NCI-H1436 (cell line): ENCODE measurements around the gene ZNF213.
A peak's percentile ranks its signal among the peaks of the same experiment; 100 is the strongest.
"Not testable (repeated sequence)": the region's sequence is repeated elsewhere in the genome, so short reads cannot be mapped to it uniquely, and the experiment has no call there.

Experiments
- DNase-seq: peaks from one replicate; lab custom pipeline; 2025; lab: John Stamatoyannopoulos, UW

ZNF213 gene

DNA sequence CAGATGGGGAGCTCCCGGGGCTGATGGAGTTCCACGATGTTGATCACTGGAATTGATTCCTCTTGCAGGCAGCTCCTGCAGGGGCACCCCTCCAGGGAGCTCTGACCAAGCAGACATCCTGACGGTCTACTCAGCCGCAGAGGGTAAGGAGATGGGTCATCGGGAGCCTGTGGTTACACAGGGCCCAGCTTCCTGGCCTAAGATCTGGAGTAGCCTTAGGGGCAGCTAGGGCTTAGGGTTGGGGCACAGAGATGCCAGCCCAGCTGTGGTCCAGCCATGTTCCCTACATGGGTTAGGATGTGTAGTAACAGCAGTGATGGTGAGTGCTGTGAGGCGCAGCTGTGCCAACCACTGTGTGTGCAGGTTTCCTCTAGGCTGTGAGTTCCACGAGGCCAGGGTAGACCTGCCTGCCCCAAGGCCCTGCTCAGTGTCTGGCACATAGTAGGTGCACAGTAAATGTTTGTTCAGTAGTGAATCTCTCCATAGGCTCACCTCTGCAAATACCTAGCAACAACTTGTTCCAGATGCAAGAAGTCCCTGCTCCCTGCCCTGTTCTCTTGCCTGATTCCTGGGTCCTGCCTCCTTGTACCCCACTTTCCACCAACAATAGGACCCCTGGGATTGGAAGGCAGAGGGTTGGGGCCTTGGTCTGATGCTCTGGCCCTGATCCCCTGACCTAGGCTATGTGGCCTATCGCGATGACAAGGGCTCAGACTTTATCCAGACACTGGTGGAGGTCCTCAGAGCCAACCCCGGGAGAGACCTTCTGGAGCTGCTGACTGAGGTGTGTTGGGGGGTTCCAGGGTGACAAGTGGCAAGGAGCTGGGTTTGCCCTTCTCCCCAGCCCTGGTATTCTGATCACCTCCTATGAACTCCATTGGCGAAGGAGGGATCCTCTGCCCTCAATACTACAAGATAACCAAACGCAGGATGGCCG is 13.7 kb downstream of the ZNF213 start:
- no peak for DNase-seq

DNA sequence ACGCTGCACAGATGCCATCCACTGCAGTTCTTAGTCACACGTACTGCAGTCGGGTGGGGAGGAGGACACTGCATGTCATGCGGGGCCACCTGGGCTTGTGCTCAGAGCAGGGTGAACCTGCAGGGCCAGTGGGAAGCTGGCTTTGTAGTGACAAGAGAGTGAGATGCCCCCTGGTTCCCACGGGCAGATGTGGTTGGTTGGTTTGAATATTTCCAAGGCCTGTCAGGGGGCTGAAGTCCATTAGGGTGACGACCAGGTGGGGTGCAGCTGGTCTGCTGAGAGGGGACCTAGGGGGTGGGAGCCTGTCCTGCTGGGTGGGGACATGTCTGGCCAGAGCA is 14.3 kb downstream of the ZNF213 start:
- DNase-seq, result no peak

DNA sequence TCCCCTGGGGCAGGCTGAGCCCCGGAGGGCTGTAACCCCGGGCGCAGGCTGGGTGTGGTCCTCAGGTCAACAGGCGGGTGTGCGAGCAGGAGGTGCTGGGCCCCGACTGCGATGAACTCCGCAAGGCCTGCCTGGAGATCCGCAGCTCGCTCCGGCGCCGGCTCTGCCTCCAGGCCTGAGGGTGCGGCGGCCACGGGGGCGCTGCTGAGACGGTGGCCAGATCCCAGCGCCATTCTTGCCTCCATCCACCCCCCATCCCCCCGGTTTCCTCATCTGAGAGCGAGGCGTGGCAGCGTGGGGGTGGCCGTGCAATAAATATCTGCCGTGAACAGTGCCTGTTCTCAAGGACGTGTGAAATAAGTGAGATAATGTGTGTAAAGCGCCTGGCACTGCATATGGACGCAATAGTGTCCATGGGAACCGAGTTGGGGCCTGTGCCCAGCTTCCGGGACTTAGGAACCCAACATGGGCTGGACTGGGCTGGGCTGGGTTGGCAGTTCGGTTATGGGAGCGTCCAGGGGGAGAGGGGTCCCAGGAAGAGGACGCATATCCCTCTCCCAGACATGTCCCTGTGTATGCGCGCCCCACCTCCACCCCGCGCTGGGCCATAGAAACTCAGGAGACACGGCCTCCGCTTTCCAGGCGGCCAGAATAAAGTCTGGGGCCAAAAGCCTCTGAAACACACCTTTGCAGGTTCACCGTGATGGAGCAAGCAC is 15.0 kb downstream of the ZNF213 start:
- DNase-seq, result peak; percentile 47

DNA sequence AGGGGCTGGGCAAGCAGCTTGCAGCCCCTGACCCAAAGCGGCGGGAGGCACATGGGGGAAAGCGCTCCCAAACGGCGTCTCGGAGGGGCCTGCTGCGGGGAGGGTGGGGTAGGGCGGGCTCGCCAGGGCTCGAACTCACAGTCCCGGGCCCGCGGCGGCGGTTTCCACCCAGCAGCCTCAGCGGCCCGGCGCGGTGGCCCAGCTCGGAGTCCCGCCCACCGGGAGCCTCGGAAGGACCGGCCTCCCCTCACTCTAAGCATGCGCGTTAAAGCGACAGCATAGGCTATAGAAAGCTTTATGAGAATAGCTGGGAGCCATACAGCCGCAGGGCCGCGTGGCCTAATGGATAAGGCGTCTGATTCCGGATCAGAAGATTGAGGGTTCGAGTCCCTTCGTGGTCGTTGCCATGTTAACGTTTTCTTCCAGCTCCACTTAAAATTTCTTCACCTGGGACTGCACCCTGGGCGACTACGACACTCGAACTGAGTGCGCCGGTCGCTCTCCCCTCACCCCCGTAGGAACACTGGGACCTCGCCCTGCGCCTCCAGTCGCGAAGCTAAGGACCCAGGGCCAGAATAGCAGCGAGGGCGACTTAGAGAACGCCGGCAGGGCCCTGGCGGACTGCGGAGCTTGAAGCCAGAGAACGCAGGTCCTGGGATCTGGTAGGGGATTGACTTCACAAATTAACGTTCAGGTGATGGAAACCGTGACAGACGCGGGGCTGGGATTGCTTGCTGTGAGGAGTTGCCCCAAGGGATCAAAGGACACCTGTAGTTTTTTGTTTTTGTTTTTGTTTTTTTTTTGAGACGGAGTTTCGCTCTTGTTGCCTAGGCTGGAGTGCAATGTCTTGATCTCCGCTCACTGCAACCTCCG is 15.8 kb downstream of the ZNF213 start:
- DNase-seq, result peak; percentile 95

DNA sequence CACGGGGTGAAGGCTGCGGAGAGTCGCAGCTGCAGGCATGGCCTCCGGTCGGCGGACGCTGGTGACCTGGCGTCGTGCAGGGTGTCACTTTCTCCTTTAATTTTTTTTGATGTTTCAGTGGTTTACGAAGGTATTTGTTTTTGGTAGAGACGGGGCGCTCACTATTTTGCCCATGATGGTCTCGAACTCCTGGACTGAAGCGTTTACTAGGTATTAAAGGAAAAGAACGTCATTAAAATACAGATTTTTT is 17.1 kb downstream of the ZNF213 start:
- no peak for DNase-seq

DNA sequence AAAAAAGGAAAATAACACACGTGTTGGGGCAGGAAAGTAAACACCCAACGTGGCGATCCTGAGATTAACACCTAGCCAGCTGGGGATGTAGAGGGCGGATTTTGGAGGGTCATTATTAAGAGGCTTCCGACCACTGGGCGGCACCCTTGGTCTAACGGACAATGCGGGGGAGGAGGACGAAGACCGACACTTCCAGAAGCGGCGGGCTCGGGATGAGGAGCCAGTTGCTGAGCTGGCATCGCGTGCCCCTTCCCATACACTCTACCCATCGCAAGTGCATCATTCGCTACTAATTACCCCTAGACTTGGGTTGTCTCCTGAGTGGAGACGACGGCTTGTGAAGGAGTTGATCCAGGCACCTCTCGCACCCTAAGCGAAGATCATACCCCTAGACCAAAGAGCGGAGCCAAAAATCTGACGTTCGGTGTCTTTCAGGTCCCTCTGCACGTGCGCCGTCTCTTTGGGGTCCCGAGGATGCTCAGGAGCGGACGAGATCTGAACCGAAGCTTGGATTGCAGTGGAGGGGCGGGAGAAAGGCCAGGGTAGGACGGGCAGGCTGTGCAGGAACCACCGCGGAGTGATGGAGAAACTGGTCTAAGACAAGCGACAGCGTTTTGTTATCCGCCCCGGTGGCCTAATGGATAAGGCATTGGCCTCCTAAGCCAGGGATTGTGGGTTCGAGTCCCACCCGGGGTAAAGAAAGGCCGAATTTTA is 17.6 kb downstream of the ZNF213 start:
- peak; percentile 82 for DNase-seq

DNA sequence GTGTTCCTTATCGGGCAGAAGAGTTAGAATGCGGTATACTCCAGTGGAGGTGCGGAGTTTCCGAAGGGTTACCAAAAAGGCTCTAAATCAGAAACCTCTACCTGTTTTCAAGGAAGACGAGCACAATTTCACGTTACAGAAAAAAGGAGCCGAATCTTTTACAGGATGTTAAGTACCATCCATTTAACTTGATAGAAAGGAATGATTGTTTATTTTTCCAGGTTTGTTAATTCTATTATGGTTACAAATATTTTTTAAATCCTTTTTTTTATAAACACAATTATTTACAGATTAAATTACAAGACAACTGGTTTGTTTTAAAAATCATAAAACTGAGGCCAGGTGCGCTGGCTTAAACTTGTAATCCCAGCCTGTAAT is 18.2 kb downstream of the ZNF213 start:
- no peak for DNase-seq

DNA sequence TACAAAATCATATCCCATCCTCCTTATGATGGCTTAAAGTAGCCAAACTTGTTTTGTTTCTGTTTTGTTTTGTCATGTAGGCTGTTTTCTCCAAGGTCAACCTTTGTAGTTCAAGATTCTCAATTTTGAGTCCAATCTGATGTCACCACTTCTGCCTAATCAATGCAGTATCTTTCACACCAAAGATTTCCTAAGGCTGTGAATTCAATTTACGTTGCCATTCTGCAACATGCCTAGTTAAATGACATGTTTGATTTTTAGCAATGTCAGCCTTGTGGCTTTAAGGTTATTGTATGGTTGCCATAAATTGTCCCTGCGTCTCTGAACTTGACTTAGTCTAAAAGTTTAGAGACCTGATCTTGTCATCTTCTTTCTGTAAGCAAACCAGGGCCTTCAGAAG is 20.4 kb downstream of the ZNF213 start:
- no peak for DNase-seq

DNA sequence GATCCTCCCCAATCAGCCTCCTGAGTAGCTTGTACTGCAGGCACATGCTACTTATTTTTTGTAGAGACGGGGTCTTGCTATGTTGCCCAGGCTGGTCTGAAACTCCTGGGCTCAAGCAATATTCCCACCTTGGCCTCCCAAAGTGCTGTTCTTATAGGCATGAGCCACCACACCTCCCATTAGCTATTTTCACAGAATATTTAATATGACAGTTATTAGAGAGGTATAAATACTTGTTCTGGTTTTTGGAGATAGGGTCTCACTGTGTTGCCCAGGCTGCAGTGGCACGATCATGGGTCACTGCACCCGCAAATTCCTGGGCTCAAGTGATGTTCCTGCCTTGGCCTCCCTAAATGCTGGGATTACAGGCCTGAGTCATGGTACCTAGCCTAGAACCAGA is 21.1 kb downstream of the ZNF213 start:
- no peak for DNase-seq

DNA sequence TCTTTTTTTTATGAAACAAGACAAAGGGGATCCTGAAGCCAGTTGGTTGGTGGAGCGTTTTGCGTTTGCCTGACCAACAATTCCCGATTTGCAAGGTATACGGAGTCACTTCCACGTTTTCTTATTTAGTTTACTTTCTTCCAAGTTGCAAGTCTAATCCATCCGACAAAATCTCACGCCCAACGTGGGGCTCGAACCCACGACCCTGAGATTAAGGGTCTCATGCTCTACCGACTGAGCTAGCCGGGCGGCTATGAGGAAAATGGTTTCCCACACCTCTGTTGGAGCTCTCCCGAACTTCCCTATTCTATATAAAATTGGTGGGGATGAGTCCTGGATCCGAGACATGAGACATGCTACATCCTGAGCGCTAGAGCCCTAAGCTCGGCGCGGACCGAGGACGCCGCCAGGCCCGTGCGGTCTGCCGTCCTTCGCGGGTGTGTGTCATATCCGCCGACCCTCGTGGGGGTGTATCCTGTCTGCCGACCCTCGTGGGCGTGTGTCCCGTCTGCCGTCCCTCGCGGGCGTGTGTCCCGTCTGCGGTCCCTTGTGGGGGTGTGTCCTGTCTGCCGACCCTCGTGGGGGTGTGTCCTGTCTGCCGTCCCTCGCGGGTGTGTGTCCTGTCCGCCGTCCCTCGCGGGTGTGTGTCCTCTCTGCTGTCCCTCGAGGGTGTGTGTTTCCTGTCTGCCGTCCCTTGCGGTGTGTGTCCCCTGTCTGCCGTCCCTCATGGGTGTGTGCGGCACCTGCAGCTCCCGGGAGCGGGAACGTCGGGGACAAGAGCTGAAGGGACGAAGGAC is 22.6 kb downstream of the ZNF213 start:
- peak; percentile 67 for DNase-seq

DNA sequence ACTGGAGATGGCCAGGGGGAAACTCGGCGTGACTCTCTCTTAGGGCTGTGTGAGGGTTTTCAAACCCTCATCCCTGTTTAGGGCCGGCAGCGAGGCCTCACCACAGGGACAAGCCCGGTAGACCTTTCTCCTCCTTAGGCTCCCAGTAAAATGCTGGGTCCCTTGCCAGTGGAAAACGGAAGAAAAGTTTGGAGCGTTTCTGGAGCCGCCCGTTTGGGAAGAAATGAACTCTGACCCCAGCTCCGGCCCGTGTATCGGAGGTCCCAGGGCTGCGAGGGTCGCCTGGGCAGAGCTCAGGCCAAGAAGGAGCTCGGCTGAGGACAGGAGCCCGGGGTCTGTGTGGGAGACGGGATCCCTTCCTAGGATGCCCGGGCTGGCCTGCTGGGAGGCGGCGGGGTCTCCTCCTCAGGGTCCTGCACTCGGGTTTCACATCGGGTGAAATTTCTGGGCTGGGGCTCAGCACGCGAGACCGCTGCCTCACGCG is 23.2 kb downstream of the ZNF213 start:
- DNase-seq, result no peak

DNA sequence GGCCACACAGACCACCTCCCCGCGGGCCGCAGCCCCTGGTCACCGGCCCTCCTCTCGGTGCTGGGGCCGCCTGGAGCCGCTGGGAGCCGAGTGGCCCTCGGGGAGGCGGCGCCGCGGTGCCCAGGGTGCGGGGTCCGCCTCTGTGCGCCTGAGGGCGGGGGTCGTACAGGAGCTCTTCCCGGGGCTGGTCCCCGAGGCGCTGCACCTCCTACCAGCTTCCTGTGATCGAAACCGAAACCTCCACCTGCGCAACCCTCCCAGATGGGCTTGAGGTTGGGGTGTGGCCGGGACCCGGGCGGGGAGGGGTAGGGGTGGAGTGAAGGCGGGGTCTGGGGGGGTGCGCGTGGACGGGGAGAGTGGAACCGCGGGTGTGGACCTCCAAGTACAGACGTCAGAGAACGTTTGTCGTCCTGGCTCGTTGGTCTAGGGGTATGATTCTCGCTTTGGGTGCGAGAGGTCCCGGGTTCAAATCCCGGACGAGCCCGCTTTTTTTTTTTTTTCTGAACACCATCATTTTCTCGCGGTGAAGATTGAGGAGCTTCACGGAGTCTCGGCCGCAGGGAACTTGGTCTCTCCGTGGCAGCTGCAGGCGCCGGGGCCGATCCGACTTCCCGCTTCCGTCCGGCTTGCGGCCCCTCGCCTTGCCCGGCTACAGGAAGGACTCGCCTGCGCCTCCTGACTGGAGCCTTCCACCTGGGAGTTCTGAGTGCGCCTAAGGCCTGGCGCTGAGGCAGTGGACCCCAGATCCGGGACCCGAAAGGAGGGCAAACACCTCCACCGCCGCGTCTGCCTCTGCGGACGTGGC is 23.9 kb downstream of the ZNF213 start:
- DNase-seq, result peak; percentile 77

DNA sequence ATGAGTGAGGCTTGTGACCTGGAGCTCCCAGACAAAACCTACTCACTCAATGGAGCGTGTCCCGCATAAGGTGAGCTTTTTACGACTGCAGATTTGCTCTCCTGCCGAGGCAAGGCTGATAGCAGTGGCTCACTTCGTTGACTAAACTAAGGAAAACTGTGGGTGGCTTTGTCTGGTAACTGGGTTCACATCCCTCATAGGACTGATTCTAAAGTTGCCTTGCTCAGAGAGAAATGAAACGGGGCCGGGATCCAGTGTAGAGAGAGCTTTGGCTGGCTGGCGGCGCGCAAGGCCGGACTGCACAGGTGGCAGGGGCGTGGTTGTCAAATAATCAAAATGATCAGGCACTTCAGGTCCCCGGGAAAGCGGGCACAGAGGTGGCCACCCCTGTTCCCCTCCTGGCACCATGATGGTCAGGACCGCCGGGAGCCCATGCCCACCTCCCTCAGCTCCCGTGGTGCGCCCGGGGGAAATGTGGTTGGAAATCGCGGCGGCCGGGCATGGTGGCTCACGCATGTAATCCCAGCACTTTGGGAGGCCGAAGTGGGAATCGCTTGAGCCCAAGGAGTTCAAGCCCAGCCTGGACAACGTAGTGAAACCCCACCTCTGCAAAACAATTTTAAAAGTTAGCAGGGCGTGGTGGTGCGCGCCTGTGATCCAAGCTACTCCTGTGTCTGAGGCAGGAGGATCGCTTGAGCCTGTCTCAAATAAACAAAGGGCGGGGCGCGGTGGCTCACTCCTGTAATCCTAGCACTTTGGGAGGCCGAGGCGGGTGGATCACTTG is 26.6 kb downstream of the ZNF213 start:
- DNase-seq, result no peak

DNA sequence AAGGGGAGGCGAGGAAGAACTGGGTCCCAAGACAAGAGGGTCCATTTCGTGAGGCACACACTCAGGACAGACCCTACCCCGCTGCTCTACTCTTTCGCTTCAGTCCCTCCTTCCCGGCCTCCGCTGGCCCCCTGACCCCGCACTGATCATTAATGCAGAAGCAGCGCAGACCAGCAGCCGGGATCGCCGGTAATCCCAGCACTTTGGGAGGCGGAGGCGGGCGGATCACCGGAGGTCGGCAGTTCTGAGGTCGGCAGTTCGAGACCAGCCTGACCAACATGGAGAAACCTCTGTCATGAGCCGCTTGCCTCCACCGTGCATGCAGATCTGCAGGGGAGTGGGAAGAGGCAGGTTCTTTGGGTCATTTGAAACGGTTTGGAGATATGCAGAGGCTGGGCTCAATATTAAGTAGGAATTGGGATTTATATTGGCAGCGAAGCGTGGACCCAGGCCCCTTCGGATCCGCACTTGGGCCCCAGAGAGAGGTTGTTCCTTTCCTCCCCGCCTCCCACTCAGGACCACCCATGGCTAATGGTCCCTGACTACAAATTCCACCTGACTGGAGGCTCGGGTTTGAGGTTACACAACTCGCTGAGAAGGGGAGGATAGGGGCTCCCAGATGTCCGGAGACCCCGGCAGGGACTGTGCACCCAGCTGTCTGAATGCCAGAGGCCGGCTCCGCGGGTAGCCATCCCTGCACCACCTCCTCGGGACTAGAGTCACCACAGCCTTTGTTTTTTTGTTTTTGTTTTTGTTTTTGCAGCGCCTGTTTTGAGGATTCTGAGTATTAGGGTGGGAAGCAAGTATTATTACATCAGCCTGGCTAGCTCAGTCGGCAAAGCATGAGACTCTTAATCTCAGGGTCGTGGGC is 29.5 kb downstream of the ZNF213 start:
- DNase-seq, result no peak

DNA sequence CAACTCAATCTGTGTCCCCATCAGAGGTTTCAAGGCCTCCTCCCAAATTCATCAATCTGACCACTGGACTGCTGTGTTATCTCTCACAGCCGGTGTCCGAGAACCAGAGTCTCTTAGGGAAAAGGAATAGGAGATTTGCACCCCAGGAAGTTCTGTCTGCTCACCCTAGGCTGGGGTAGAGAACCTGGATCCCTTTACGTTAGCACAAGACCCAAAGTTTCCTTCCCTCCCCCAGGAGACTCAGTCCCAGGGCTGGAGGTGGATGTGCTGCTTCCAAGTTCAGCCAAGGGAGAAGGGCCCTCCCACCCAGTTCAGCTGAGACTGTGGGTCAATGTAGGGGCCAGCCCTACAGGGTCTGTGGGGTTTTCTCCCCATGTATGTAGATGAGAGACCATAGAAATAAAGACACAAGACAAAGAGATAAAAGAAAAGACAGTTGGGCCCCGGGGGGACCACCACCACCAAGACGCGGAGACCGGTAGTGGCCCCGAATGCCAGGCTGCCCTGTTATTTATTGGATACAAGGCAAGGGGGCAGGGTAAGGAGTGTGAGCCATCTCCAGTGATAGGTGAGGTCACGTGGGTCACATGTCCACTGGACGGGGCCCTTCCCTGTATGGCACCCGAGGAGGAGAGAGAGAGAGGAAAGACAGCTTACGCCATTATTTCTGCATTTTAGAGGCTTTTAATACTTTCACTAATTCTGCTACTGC is 30.4 kb downstream of the ZNF213 start:
- DNase-seq, result no peak

DNA sequence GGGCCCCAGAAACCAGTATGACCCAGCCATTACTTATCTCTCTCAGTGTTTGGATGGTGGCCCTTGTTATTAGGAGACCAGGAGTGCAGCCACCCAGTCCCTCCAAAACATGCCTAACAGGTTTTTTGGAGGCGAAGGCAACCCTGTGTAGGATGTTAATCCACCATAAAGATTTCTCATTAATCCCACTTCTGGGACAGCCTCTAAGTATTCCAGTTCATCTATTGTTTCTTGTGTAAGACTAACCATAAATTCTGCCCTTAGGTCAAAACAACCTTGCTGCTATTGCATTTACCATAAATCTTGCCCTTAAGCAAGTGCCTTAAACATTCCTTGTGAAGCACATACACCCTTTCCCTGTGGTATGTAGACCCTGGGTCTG is 31.7 kb downstream of the ZNF213 start:
- DNase-seq, result no peak

DNA sequence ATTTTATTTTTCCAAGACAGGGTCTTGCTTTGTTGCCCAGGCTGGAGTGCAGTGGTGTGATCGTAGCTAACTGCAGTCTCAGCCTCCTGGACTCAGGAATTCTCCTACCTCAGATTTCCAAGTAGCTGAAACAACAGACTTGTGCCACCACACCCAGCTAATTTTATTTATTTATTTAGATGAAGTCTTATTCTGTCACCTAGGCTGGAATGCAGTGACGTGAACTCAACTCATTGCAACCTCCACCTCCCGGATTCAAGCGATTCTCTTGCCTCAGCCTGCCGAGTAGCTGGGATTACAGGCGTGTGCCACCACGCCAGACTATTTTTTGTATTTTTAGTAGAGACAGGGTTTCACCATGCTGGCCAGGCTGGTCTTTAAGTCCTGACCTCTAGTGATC is 33.9 kb downstream of the ZNF213 start:
- DNase-seq, result not testable (repeated sequence)
